HepG2 (cell line): Measurements from ENCODE around the gene TPX2. TPM values are rescaled to one million over a fixed set of nuclear protein-coding genes. Genes with fewer than 3 reads are reported as not detected.

ENCODE experiments used
- AGO2 ChIP-seq: fragments of 200-400 bp; formaldehyde crosslinking; optimal IDR thresholded peaks from 2 replicates; pipeline ENCODE3; 2017; ENCODE audit warnings: mild to moderate bottlenecking, low read depth, low read length, moderate library complexity
- HIVEP1 ChIP-seq: sonication (generic); formaldehyde crosslinking; IDR thresholded peaks from 2 replicates; pipeline ENCODE4 v1.4.0; 2020; ENCODE audit warnings: mild to moderate bottlenecking, missing genetic modification reagents
- IKZF1 ChIP-seq: fragments of 450-650 bp; IDR thresholded peaks from 2 replicates; pipeline ENCODE4 v1.7.1; 2016
- IRF2 ChIP-seq: IDR thresholded peaks from 2 replicates; pipeline ENCODE4 v1.6.1; 2018; ENCODE audit warnings: missing genetic modification reagents, missing compliant biosample characterization
- KLF6 ChIP-seq: IDR thresholded peaks from 2 replicates; pipeline ENCODE4 v1.8.0; 2016; ENCODE audit warnings: missing biosample characterization, missing genetic modification reagents
- MAFF ChIP-seq: IDR thresholded peaks from 2 replicates; pipeline ENCODE4 v1.6.1; 2011; ENCODE audit warnings: low read depth, low read length, improper control_type of control experiment
- MAFK ChIP-seq, 2 experiments: IDR thresholded peaks in 1 of 2; conservative IDR thresholded peaks in 1 of 2; 2 replicates each; pipeline ENCODE4 v1.6.1; 2011; ENCODE audit warnings: improper control_type of control experiment in 2 of 2, low read length in 2 of 2
- NAIF1 ChIP-seq: sonication (generic); formaldehyde crosslinking; IDR thresholded peaks from 2 replicates; pipeline ENCODE4 v1.5.0; 2020; ENCODE audit warnings: mild to moderate bottlenecking, missing genetic modification reagents, borderline replicate concordance
- PRDM10 ChIP-seq: sonication (generic); formaldehyde crosslinking; IDR thresholded peaks from 2 replicates; pipeline ENCODE4 v1.4.0; 2020; ENCODE audit warnings: low read depth, missing genetic modification reagents
- RFX1 ChIP-seq: fragments of 450-650 bp; IDR thresholded peaks from 2 replicates; pipeline ENCODE4 v1.6.1; 2017
- SOX6 ChIP-seq, 2 experiments: fragments of 450-650 bp in 1 of 2; sonication (generic) in 1 of 2; formaldehyde crosslinking in 1 of 2; IDR thresholded peaks; 2 replicates each; pipeline versions ENCODE4 v1.4.0 to v1.6.1; 2017 to 2020; ENCODE audit warnings: antibody characterized with exemption in 1 of 2, mild to moderate bottlenecking in 1 of 2, missing genetic modification reagents in 1 of 2
- TERF1 ChIP-seq: sonication (generic); formaldehyde crosslinking; IDR thresholded peaks from 2 replicates; pipeline ENCODE4 v1.8.0; 2022; ENCODE audit warnings: mild to moderate bottlenecking, missing genetic modification reagents, moderate library complexity
- TFAP4 ChIP-seq: sonication (generic); IDR thresholded peaks from 2 replicates; pipeline ENCODE4 v1.6.1; 2016; ENCODE audit warnings: low read depth, borderline replicate concordance
- ZFP82 ChIP-seq: sonication (generic); formaldehyde crosslinking; IDR thresholded peaks from 2 replicates; pipeline ENCODE4 v1.5.1; 2020; ENCODE audit warnings: mild to moderate bottlenecking, missing genetic modification reagents, borderline replicate concordance
- ZNF24 ChIP-seq: fragments of 450-650 bp; IDR thresholded peaks from 2 replicates; pipeline ENCODE4 v1.6.1; 2017; ENCODE audit warnings: antibody characterized with exemption, mild to moderate bottlenecking
- ZNF256 ChIP-seq: sonication (generic); formaldehyde crosslinking; conservative IDR thresholded peaks from 2 replicates; pipeline ENCODE4 v1.4.0; 2020; ENCODE audit warnings: missing genetic modification reagents
- ZNF615 ChIP-seq: sonication (generic); formaldehyde crosslinking; IDR thresholded peaks from 2 replicates; pipeline ENCODE4 v1.5.0; 2020; ENCODE audit warnings: mild to moderate bottlenecking, missing genetic modification reagents, borderline replicate concordance
- ZNF747 ChIP-seq: sonication (generic); formaldehyde crosslinking; IDR thresholded peaks from 2 replicates; pipeline ENCODE4 v1.8.1; 2023; ENCODE audit warnings: missing genetic modification reagents, mild to moderate bottlenecking, borderline replicate concordance
- ZSCAN31 ChIP-seq: sonication (generic); formaldehyde crosslinking; IDR thresholded peaks from 2 replicates; pipeline ENCODE4 v1.5.0; 2020; ENCODE audit warnings: low read depth, mild to moderate bottlenecking, missing genetic modification reagents
- polyA plus RNA-seq, 8 experiments: library from polyadenylated mRNA; depleted of rRNA in 3 of 8; stranded (reverse) in 7 of 8; unstranded in 1 of 8; fragments of >200 nt; fragmentation: Illumina TruSeq in 4 of 8; extraction: Trizol in 4 of 8; gene quantifications; 2 replicates each; pipeline versions ENCODE4 v1.2.1 to v1.2.3, GENCODE V29; 2011 to 2016; ENCODE audit warnings: low read depth in 4 of 8, missing spikeins in 1 of 8, mixed read lengths in 1 of 8; ENCODE audit not compliant: insufficient read depth in 1 of 8
- total RNA-seq, 5 experiments: library from RNA; depleted of rRNA; stranded (reverse); fragments of >200 nt; fragmentation: Illumina TruSeq; extraction: Trizol; gene quantifications; 2 replicates each; pipeline ENCODE4 v1.2.3, GENCODE V29; 2016; ENCODE audit warnings: low read depth in 1 of 5
- TF ChIP-seq, protein P1 (sequence below): sonication (generic); formaldehyde crosslinking; IDR thresholded peaks from 2 replicates; pipeline ENCODE4 v1.5.1; 2020; ENCODE audit warnings: missing genetic modification reagents, mild to moderate bottlenecking, borderline replicate concordance
- TF ChIP-seq, protein P2 (sequence below): IDR thresholded peaks from 2 replicates; pipeline ENCODE4 v1.6.1; 2018; ENCODE audit warnings: missing genetic modification reagents

TPX2 gene
- total and polyA plus RNA-seq, 2 of the 13 experiments (the other 11 are each of a cell fraction or from before 2014, with no cell fraction given), result 34.3 to 124 TPM

DNA sequence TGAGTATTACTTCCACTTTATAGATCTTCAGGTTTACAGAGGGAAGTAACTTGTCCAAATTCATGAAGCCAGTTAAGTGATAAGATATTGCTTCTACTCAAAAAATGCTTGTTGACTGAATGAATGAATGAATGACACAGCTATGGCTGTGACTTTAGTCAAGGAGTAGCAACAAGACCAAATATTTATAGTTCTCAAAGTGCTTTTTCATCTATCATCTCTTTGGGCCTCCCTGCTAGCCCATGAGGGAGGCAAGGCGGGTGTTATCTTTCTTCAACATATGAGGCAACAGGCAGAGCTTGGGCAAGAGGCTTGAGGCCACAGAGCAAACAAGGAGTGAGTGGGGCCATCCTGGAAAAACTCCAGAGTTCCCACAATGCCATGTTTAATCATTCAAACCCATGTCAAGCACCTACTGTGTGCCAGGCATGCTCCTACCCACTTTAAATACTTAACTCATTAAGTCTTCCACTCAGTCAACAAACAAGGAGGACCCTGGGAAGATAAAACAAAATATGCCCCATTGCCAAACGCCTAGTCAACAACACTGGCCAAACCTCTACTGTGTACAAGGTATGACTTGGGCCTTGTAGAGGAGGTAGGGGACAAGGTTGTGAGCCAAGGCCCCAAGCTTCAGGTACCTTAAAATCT lies 32.4 kb upstream of the TPX2 start (continued):
- 0 out of 2 replicates have a peak, but pooled peaks have one; percentile 82 for TF ChIP-seq ZSCAN31 (CRISPR knock-in tag)
- TF ChIP-seq ZNF615, result peak; percentile 90
- no peak for TF ChIP-seq MAFK (conservative IDR thresholded peaks at IDR 0.05 in 1 of 2, IDR thresholded peaks at IDR 0.05 in 1 of 2; ENCODE audit: low read length in 2 of 2)
- peak; percentile 93 for TF ChIP-seq ZNF24
- TF ChIP-seq NAIF1 (CRISPR knock-in tag), result peak; percentile 42; the same call in 1 of the 2 replicates
- peak; percentile 77; the same call in 1 of the 2 replicates for TF ChIP-seq PRDM10
- TF ChIP-seq ZNF256, result peak; percentile 36; the same call in 1 of the 2 replicates
- TF ChIP-seq SOX6 (IDR thresholded peaks at IDR 0.05), result no peak
- TF ChIP-seq SOX6 (CRISPR knock-in tag; IDR thresholded peaks at IDR 0.05), result peak; percentile 98
- TF ChIP-seq MAFF, result no peak
- TF ChIP-seq KLF6 (CRISPR knock-in tag), result peak; percentile 95
- TF ChIP-seq, protein P1, sequence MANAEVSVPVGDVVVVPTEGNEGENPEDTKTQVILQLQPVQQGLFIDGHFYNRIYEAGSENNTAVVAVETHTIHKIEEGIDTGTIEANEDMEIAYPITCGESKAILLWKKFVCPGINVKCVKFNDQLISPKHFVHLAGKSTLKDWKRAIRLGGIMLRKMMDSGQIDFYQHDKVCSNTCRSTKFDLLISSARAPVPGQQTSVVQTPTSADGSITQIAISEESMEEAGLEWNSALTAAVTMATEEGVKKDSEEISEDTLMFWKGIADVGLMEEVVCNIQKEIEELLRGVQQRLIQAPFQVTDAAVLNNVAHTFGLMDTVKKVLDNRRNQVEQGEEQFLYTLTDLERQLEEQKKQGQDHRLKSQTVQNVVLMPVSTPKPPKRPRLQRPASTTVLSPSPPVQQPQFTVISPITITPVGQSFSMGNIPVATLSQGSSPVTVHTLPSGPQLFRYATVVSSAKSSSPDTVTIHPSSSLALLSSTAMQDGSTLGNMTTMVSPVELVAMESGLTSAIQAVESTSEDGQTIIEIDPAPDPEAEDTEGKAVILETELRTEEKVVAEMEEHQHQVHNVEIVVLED (CRISPR knock-in tag), result peak; percentile 10; the same call in 1 of the 2 replicates
- peak; percentile 93 for TF ChIP-seq IRF2 (CRISPR knock-in tag)
- TF ChIP-seq, protein P2, sequence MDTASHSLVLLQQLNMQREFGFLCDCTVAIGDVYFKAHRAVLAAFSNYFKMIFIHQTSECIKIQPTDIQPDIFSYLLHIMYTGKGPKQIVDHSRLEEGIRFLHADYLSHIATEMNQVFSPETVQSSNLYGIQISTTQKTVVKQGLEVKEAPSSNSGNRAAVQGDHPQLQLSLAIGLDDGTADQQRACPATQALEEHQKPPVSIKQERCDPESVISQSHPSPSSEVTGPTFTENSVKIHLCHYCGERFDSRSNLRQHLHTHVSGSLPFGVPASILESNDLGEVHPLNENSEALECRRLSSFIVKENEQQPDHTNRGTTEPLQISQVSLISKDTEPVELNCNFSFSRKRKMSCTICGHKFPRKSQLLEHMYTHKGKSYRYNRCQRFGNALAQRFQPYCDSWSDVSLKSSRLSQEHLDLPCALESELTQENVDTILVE (CRISPR knock-in tag), result peak; percentile 96
- TF ChIP-seq ZFP82 (CRISPR knock-in tag), result peak; percentile 66; the same call in 1 of the 2 replicates
- TF ChIP-seq HIVEP1 (CRISPR knock-in tag), result no peak; the same call in 1 of the 2 replicates
- peak; percentile 81 for TF ChIP-seq TFAP4
- no peak; the same call in 1 of the 2 replicates for TF ChIP-seq ZNF747 (CRISPR knock-in tag)
- TF ChIP-seq IKZF1, result no peak
- no peak for TF ChIP-seq RFX1
- TF ChIP-seq TERF1 (CRISPR knock-in tag), result no peak
- TF ChIP-seq AGO2, result no peak
